Stimulated activated naive CD8-positive, alpha-beta T cell treated with anti-CD3 and anti-CD28 coated beads, Interleukin-15, Interleukin-2, amounts not matched to agents 100 ng/mL and 50 ng/mL, for 24 hours (primary cell): Measurements from ENCODE around the gene C4BPA.

Experiments used
- H3K27ac Mint-ChIP-seq: one replicate; pipeline ENCODE4 v1.8.0; 2021; ENCODE audit warnings: mild to moderate bottlenecking, mixed read lengths
- H3K27me3 Mint-ChIP-seq: one replicate; pipeline ENCODE4 v1.8.0; 2021; ENCODE audit warnings: mixed read lengths
- H3K36me3 Mint-ChIP-seq: one replicate; pipeline ENCODE4 v1.8.0; 2021; ENCODE audit warnings: low read depth, mixed read lengths
- H3K4me1 Mint-ChIP-seq: one replicate; pipeline ENCODE4 v1.8.0; 2021; ENCODE audit warnings: low read depth, mixed read lengths
- H3K4me3 Mint-ChIP-seq: one replicate; pipeline ENCODE4 v1.8.0; 2021; ENCODE audit warnings: mild to moderate bottlenecking, mixed read lengths
- H3K9me3 Mint-ChIP-seq: one replicate; pipeline ENCODE4 v1.8.0; 2021; ENCODE audit warnings: mixed read lengths

C4BPA gene

GRCh38 chr1:207070811-207071210 lies 33.2 kb upstream of the C4BPA start:
- Mint-ChIP-seq H3K4me3 (no peak overlapping the region), H3K27me3 (no peaks in the 10 kb centered on the region)

GRCh38 chr1:207071426-207071825 lies 32.6 kb upstream of the C4BPA start:
- Mint-ChIP-seq H3K9me3 (no peaks in the 10 kb centered on the region), H3K4me3 (no peak overlapping the region)

More at GRCh38 chr1:207070811-207071210, 33.2 kb upstream of the C4BPA start:
- Mint-ChIP-seq H3K9me3 (no peaks in the 10 kb centered on the region), H3K27ac (no peak overlapping the region), H3K4me1 (peaks cover 31% of the 10 kb centered on the region), H3K36me3 (peaks cover 18% of the 10 kb centered on the region)

GRCh38 chr1:207072233-207072632 lies 31.8 kb upstream of the C4BPA start:
- H3K4me3 Mint-ChIP-seq = no peak overlapping the region
- peaks cover 15% of the 10 kb centered on the region for H3K36me3 Mint-ChIP-seq
- H3K27me3 Mint-ChIP-seq = no peaks in the 10 kb centered on the region
- no peaks in the 10 kb centered on the region for H3K9me3 Mint-ChIP-seq
- H3K27ac Mint-ChIP-seq = no peak overlapping the region
- peaks cover 31% of the 10 kb centered on the region for H3K4me1 Mint-ChIP-seq

More at GRCh38 chr1:207071426-207071825, 32.6 kb upstream of the C4BPA start:
- Mint-ChIP-seq H3K36me3 (peaks cover 18% of the 10 kb centered on the region), H3K27ac (no peak overlapping the region), H3K4me1 (peaks cover 31% of the 10 kb centered on the region), H3K27me3 (no peaks in the 10 kb centered on the region)

- no peak overlapping the region for H3K27ac Mint-ChIP-seq
- no peaks in the 10 kb centered on the region for H3K9me3 Mint-ChIP-seq
- H3K4me1 Mint-ChIP-seq = peaks cover 27% of the 10 kb centered on the region
- no peaks in the 10 kb centered on the region for H3K27me3 Mint-ChIP-seq
- no peak overlapping the region for H3K4me3 Mint-ChIP-seq
- H3K36me3 Mint-ChIP-seq = peaks cover 6% of the 10 kb centered on the region
These were observed 29.9 kb upstream of the C4BPA start for GRCh38 chr1:207073906-207074820.

- Mint-ChIP-seq H3K36me3 (no peaks in the 10 kb centered on the region), H3K4me1 (peaks cover 6% of the 10 kb centered on the region), H3K27ac (no peak overlapping the region), H3K9me3 (no peaks in the 10 kb centered on the region), H3K4me3 (no peak overlapping the region), H3K27me3 (no peaks in the 10 kb centered on the region)
These were observed 27.7 kb upstream of the C4BPA start for GRCh38 chr1:207076181-207076955.

GRCh38 chr1:207077012-207077411 lies 27.0 kb upstream of the C4BPA start:
- no peaks in the 10 kb centered on the region for H3K27me3 Mint-ChIP-seq
- H3K4me1 Mint-ChIP-seq = no peaks in the 10 kb centered on the region
- H3K36me3 Mint-ChIP-seq = no peaks in the 10 kb centered on the region
- no peak overlapping the region for H3K27ac Mint-ChIP-seq
- H3K4me3 Mint-ChIP-seq = no peak overlapping the region
- H3K9me3 Mint-ChIP-seq = no peaks in the 10 kb centered on the region

GRCh38 chr1:207077470-207078377 lies 26.3 kb upstream of the C4BPA start:
- Mint-ChIP-seq H3K27me3 (no peaks in the 10 kb centered on the region), H3K27ac (no peak overlapping the region), H3K9me3 (no peaks in the 10 kb centered on the region), H3K4me3 (no peak overlapping the region), H3K36me3 (no peaks in the 10 kb centered on the region), H3K4me1 (no peaks in the 10 kb centered on the region)

GRCh38 chr1:207078578-207079132 lies 25.4 kb upstream of the C4BPA start:
- Mint-ChIP-seq H3K27ac (no peak overlapping the region), H3K4me3 (no peak overlapping the region), H3K27me3 (peaks cover 2% of the 10 kb centered on the region), H3K36me3 (no peaks in the 10 kb centered on the region), H3K4me1 (no peaks in the 10 kb centered on the region), H3K9me3 (no peaks in the 10 kb centered on the region)

- H3K4me3 Mint-ChIP-seq = no peak overlapping the region
- H3K9me3 Mint-ChIP-seq = no peaks in the 10 kb centered on the region
- H3K4me1 Mint-ChIP-seq = peaks cover 4% of the 10 kb centered on the region
- no peaks in the 10 kb centered on the region for H3K36me3 Mint-ChIP-seq
- H3K27me3 Mint-ChIP-seq = peaks cover 2% of the 10 kb centered on the region
- H3K27ac Mint-ChIP-seq = no peak overlapping the region
These were observed 24.3 kb upstream of the C4BPA start for GRCh38 chr1:207079706-207080241.

GRCh38 chr1:207081088-207081487 lies 22.9 kb upstream of the C4BPA start:
- no peak overlapping the region for H3K4me3 Mint-ChIP-seq

GRCh38 chr1:207081806-207082205 lies 22.2 kb upstream of the C4BPA start:
- Mint-ChIP-seq H3K27ac (no peak overlapping the region), H3K4me3 (no peak overlapping the region), H3K27me3 (peaks cover 2% of the 10 kb centered on the region), H3K4me1 (peaks cover 10% of the 10 kb centered on the region), H3K9me3 (no peaks in the 10 kb centered on the region), H3K36me3 (no peaks in the 10 kb centered on the region)

More at GRCh38 chr1:207081088-207081487, 22.9 kb upstream of the C4BPA start:
- Mint-ChIP-seq H3K36me3 (no peaks in the 10 kb centered on the region), H3K9me3 (no peaks in the 10 kb centered on the region), H3K27ac (no peak overlapping the region), H3K27me3 (peaks cover 2% of the 10 kb centered on the region), H3K4me1 (peaks cover 10% of the 10 kb centered on the region)

- peaks cover 20% of the 10 kb centered on the region for H3K4me1 Mint-ChIP-seq
- no peak overlapping the region for H3K4me3 Mint-ChIP-seq
- no peak overlapping the region for H3K27ac Mint-ChIP-seq
- H3K36me3 Mint-ChIP-seq = no peaks in the 10 kb centered on the region
- peaks cover 2% of the 10 kb centered on the region for H3K27me3 Mint-ChIP-seq
- no peaks in the 10 kb centered on the region for H3K9me3 Mint-ChIP-seq
These were observed 19.8 kb upstream of the C4BPA start for GRCh38 chr1:207084232-207084631.

- Mint-ChIP-seq H3K27me3 (peaks cover 2% of the 10 kb centered on the region), H3K36me3 (no peaks in the 10 kb centered on the region), H3K9me3 (no peaks in the 10 kb centered on the region), H3K27ac (no peak overlapping the region), H3K4me3 (no peak overlapping the region), H3K4me1 (peaks cover 26% of the 10 kb centered on the region)
These were observed 19.3 kb upstream of the C4BPA start for GRCh38 chr1:207084701-207085180.

- Mint-ChIP-seq H3K4me1 (peaks cover 33% of the 10 kb centered on the region), H3K27me3 (peaks cover 2% of the 10 kb centered on the region)
These were observed 18.1 kb upstream of the C4BPA start for GRCh38 chr1:207085887-207086286.

More at GRCh38 chr1:207085887-207086286, 18.1 kb upstream of the C4BPA start:
- H3K27ac Mint-ChIP-seq = no peak overlapping the region
- no peaks in the 10 kb centered on the region for H3K9me3 Mint-ChIP-seq
- no peaks in the 10 kb centered on the region for H3K36me3 Mint-ChIP-seq
- no peak overlapping the region for H3K4me3 Mint-ChIP-seq
